Fibroblast of skin of back (primary cell): ENCODE results near the gene TEF.

Source experiments
- DNase-seq: peaks from one replicate; pipeline ENCODE4 v3.0.0-alpha.2; 2013

The TEF gene

GRCh38 chr22:41355895-41356294, 25.8 kb upstream of the TEF start:
- no peak for DNase-seq

- no peak for DNase-seq
Measured at GRCh38 chr22:41356430-41357028, 25.2 kb upstream of the TEF start.

- no peak for DNase-seq
Measured at GRCh38 chr22:41357191-41357590, 24.6 kb upstream of the TEF start.

- DNase-seq = no peak
Measured at GRCh38 chr22:41358927-41359326, 22.8 kb upstream of the TEF start.

- DNase-seq = no peak
Measured at GRCh38 chr22:41359376-41359775, 22.4 kb upstream of the TEF start.

GRCh38 chr22:41360126-41360525, 21.6 kb upstream of the TEF start:
- no peak for DNase-seq

GRCh38 chr22:41361716-41362310, 19.9 kb upstream of the TEF start:
- no peak for DNase-seq

- no peak for DNase-seq
Measured at GRCh38 chr22:41362615-41363014, 19.1 kb upstream of the TEF start.

GRCh38 chr22:41364233-41364632, 17.5 kb upstream of the TEF start:
- DNase-seq = no peak

- DNase-seq = no peak
Measured at GRCh38 chr22:41364955-41365354, 16.8 kb upstream of the TEF start.

GRCh38 chr22:41365425-41365824, 16.3 kb upstream of the TEF start:
- DNase-seq = no peak

- DNase-seq = no peak
Measured at GRCh38 chr22:41366323-41367029, 15.3 kb upstream of the TEF start.

- DNase-seq = peak; percentile 86
Measured at GRCh38 chr22:41367039-41367679, 14.6 kb upstream of the TEF start.

GRCh38 chr22:41367680-41368542, 13.8 kb upstream of the TEF start:
- peak; percentile 23 for DNase-seq

- DNase-seq = no peak
Measured at GRCh38 chr22:41368543-41369423, 13.0 kb upstream of the TEF start.

- no peak for DNase-seq
Measured at GRCh38 chr22:41369424-41369745, 12.4 kb upstream of the TEF start.

- no peak for DNase-seq
Measured at GRCh38 chr22:41369837-41370236, 11.9 kb upstream of the TEF start.

- DNase-seq = no peak
Measured at GRCh38 chr22:41377846-41378245, 3.9 kb upstream of the TEF start.

GRCh38 chr22:41380993-41381328, 781 bp upstream of the TEF start:
- peak; percentile 75 for DNase-seq

- peak; percentile 57 for DNase-seq
Measured at GRCh38 chr22:41382098-41382578, 396 bp downstream of the TEF start.

GRCh38 chr22:41382610-41383009, 868 bp downstream of the TEF start:
- DNase-seq = no peak

- no peak for DNase-seq
Measured at GRCh38 chr22:41383085-41383484, 1.3 kb downstream of the TEF start.
